ENCODE measurements around the gene PLEKHA7.

DNA sequence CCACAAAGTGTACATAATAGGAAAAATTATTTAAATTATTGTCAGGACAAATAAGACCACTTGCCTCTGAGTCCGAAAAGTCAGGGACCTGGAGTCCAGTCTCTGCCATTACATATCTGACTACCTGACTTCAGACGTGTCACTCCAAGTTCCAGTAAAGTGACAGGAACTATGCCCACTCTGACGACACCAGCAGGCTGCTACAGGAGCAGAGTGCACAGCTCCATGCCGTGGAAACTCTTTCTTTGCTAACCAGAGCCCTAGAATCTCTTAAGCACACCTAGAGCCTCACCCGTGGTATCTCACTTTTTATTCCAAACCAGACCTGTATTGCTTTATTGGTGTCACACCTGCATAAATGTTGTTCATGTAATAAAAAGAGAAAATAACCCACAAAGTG, 93.7 kb downstream of the PLEKHA7 start:
- TF ChIP-seq, protein P1, sequence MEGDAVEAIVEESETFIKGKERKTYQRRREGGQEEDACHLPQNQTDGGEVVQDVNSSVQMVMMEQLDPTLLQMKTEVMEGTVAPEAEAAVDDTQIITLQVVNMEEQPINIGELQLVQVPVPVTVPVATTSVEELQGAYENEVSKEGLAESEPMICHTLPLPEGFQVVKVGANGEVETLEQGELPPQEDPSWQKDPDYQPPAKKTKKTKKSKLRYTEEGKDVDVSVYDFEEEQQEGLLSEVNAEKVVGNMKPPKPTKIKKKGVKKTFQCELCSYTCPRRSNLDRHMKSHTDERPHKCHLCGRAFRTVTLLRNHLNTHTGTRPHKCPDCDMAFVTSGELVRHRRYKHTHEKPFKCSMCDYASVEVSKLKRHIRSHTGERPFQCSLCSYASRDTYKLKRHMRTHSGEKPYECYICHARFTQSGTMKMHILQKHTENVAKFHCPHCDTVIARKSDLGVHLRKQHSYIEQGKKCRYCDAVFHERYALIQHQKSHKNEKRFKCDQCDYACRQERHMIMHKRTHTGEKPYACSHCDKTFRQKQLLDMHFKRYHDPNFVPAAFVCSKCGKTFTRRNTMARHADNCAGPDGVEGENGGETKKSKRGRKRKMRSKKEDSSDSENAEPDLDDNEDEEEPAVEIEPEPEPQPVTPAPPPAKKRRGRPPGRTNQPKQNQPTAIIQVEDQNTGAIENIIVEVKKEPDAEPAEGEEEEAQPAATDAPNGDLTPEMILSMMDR (IDR thresholded peaks at IDR 0.05; ENCODE audit: insufficient read depth, low read length) = no peak
- no peak for TF ChIP-seq POLR2AphosphoS5 (IDR thresholded peaks at IDR 0.05; ENCODE audit: low read depth)
